ENCODE measurements around the gene FTSJ3.
A peak's percentile ranks its signal among the peaks of the same experiment; 100 is the strongest.
"Not testable (repeated sequence)": the region's sequence is repeated elsewhere in the genome, so short reads cannot be mapped to it uniquely, and the experiment has no call there.

Gene FTSJ3, protein sequence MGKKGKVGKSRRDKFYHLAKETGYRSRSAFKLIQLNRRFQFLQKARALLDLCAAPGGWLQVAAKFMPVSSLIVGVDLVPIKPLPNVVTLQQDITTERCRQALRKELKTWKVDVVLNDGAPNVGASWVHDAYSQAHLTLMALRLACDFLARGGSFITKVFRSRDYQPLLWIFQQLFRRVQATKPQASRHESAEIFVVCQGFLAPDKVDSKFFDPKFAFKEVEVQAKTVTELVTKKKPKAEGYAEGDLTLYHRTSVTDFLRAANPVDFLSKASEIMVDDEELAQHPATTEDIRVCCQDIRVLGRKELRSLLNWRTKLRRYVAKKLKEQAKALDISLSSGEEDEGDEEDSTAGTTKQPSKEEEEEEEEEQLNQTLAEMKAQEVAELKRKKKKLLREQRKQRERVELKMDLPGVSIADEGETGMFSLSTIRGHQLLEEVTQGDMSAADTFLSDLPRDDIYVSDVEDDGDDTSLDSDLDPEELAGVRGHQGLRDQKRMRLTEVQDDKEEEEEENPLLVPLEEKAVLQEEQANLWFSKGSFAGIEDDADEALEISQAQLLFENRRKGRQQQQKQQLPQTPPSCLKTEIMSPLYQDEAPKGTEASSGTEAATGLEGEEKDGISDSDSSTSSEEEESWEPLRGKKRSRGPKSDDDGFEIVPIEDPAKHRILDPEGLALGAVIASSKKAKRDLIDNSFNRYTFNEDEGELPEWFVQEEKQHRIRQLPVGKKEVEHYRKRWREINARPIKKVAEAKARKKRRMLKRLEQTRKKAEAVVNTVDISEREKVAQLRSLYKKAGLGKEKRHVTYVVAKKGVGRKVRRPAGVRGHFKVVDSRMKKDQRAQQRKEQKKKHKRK
- total RNA-seq: 60.2 to 67.7 reads per million in 2 donors

DNA sequence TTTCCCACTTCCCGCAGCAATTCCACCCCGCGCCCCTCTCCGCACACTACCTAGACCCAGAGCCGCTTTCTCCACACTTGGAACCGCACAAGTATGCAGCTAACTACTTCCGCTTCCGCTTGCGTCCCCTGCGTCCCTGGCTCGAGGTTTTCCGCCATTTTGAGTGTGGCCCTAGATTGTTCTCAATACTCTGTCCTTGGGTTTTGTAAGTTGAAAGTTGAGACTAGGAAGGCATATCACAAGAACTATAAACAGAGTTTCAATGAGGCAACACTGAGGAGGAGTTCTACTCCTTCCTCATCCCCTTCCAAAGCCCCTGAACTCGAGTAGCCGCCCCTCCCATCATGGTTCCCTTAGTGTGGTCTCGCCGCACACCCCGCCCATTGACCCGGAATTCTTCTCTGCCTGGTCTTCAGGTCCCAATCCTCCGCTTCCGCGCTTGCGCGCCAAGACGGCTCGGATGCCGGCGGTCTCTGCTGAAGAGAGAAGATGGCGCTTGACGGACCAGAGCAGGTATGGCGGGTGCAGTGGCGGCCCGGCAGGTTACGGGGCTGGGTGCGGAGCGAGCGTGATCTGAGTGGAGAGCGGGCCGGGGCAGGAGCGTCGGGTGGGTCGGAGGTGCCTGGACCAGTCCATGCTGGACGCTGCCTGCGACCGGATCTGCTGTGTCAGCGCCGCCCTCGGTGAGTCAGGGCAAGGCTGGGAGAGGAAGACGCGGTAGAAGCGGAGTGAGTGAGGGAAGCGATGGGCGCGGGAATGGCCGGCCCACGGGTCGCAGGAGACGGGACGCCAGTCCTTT, at the start of gene FTSJ3, which contains the start of gene PSMC5:
Gene FTSJ3, minus strand, starts transcription at position 662 of the 799 bp plus-strand sequence. CDS start 761 bp downstream, outside the sequence.
Gene PSMC5, plus strand, starts transcription at position 430 of the 799 bp plus-strand sequence. Its CDS starts 60 bp downstream, at position 490.
- DNase-seq: peak; percentile 82 to 97 (median 95)

DNA sequence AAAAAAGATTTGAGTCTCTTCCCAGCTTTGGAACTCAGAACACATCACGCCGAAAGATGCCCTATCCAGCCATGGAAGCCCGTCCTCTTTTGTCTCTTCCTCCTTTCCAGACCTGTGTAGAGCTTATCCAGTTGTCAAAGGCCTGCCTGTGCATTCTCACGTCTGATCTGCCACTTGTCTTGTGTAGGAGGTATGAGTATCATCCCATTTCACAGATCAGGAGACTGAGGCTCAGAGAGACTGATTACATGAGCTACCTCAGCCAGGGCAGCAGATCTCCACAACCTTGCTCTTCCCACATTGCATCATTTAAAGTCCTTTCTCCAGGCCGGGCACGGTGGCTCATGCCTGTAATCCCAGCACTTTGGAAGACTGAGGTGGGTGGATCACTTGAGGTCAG, 47.2 kb upstream of the FTSJ3 start:
- not testable (repeated sequence) for DNase-seq

DNA sequence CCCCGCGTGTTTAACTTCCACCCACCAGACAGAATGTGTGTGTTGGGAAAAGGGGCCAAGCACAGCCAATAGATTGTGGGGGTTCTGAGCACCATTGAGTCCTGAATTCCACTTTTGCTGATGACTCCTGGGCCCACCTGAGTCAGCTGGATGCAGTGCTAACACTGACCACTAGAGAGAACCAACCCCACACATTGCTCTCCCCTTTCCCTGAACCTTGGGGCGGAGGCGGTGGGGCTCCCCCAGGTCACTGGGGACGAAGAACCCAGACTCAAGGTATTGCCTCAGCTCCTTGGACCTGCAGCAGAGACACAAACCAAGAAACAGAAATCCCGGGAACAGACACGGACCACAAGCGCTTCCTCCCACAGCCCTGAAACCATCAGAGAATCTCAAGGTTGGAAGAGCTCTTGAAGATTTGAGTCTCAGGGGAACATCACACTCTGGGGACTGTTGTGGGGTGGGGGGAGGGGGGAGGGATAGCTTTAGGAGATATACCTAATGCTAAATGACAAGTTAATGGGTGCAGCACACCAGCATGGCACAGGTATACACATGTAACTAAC, 46.7 kb upstream of the FTSJ3 start:
- DNase-seq: not testable (repeated sequence)

DNA sequence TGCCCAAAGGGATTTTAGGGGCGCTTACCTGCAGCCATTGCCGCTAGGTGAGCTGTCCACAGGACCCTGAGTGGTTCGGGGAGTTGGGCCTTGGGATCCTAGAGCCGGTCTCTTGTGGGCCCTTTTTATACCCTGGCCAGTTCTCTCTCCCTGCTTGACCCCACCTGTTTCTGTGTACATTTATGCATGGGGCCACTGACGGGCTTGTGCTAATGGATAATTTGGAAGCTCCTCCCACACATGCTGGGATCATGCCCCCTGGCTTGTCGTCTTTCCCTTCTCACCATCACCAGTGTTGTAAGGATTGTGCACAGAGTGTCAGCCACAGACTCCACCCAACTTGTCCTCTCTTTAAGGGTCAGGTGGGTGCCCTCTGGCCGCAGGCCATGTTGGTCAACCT, 46.1 kb upstream of the FTSJ3 start, which contains the start of gene CSH2:
Gene CSH2, minus strand, starts transcription at position 101 of the 400 bp plus-strand sequence. Its CDS starts 63 bp downstream, at position 38.
- DNase-seq: not testable (repeated sequence)

- not testable (repeated sequence) for DNase-seq
Observed at GRCh38 chr17:63871646-63872365, 44.3 kb upstream of the FTSJ3 start.

- DNase-seq: not testable (repeated sequence)
Observed at GRCh38 chr17:63870292-63870665, 42.8 kb upstream of the FTSJ3 start.

GRCh38 chr17:63869491-63870291, 42.2 kb upstream of the FTSJ3 start:
- DNase-seq: not testable (repeated sequence)

- not testable (repeated sequence) for DNase-seq
Observed at GRCh38 chr17:63866625-63867024, 39.2 kb upstream of the FTSJ3 start.

GRCh38 chr17:63859257-63859656, 31.8 kb upstream of the FTSJ3 start:
- no peak for DNase-seq

DNA sequence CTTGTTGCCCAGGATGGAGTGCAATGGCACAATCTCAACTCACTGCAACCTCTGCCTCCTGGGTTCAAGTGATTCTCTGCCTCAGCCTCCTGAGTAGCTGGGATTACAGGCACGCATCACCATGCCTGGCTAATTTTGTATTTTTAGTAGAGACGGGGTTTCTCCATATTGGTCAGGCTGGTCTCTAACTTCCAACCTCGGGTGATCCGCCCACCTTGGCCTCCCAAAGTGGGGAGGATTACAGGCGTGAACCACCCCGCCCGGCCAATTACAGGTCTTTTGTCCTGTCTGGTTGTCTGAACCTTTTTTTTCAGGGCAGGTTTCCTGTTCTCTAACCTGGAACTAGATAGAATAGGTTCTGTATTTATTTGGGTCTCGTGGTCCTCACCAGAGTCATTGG, 29.0 kb upstream of the FTSJ3 start:
- DNase-seq: not testable (repeated sequence)

DNA sequence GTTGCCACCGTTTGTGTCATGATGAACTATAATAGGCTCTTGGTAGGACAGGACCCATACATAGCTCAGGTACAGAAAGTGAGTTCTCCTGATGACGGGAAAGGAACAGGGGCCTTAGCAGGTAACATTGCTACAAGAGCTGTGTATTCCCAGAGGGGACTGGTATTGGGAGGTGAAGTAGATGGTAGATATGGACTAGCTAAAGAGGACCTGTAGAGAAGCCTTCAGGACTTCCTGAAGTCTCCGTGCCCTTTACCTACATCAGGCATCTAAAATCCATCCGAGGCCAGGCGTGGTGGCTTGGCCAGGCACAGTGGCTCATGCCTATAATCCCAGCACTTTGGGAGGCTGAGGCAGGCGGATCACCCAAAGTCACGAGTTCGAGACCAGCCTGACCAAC, 27.7 kb upstream of the FTSJ3 start:
- DNase-seq: no peak

DNA sequence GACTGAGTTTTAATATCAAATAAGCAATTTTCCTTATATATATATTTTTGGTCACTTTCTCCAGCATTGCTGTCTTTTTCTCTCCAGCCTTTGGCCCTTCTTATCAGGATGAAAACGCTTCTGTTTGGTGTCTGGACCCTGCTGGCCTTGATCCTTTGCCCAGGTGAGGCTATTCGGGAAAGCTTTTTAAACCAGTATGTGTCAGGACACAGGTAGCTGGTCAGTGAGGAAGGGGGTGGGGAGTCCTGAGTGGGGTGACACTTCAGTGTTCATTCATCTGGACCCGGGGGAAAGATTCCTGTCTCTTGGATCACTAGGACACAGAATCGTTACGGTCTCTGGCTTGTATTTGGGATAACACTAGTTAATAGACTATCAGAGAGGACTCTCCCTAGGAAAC, 27.2 kb upstream of the FTSJ3 start:
- DNase-seq: no peak

DNA sequence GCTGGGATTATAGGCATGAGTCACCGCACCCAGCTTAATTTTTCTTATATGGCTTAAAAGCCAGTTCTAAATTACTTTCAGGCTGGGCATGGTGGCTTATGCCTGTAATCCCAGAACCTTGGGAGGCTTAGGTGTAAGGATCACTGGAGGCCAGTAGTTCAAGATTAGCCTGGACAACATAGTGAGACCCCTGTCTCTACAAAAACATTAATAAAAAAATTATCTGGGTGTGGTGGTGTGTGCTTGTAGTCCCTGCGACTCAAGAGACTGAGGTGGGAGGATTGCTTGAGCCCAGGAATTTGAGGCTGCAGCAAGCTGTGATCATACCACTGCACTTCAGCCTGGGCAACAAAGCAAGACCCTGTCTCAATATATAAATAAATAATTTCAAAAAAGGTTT, 25.8 kb upstream of the FTSJ3 start:
- no peak for DNase-seq

DNA sequence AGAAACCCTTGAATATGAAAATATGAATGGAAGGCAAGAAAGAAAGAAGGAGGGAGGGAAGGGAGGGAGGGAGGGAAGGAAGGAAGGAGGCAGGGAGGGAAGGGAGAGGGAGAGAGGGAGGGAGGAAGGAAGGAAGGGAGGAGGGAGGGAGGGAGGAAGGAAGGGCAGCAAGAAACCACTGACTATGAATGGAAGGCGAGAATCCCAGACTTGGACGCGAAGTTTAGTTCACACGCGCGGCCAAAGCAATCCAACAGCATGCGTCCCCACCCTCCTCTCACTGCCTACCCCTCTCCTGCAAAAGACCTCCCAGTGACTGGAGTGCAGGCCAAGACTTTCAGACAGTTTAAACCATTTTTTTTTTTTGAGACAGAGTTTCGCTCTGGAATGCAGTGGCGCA, 22.9 kb upstream of the FTSJ3 start:
- no peak for DNase-seq

GRCh38 chr17:63848834-63849689, 21.6 kb upstream of the FTSJ3 start:
- peak; percentile 87 to 97 (median 90) for DNase-seq

DNA sequence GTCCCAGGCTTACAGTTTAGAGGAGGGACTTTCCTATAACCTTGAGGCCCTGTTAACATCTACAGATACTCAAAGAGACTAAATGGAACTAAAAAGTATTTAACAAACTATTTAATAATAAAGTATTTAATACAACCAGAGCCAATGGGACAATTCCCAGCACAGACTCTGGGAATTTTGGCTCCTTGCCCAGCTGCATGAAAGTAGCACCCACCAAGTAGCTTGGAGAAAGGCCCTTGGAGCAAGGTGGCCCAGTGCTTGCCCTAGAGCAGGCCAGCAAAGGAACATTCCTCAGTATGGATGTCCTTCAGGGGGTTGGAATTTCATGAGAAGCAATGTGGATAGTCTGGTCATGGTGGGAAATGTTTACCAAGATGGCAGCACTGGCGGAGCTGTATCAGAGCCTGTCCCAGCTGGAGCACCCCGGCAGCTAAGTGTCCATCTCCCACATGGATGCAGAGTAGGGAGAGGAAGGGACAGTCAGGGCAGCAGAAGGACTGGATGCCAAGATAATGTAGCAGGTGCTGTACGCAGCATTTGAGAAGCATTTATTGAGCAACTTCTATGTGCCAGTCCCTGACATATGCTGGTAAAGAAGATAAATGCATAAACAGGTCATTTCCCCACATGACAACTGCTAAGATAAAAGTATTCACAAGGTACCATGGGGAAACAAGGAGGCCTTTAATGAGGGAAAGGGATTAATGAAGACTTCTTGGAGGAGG, 20.2 kb upstream of the FTSJ3 start:
- no peak for DNase-seq

- no peak for DNase-seq
Observed at GRCh38 chr17:63845509-63845908, 18.0 kb upstream of the FTSJ3 start.

GRCh38 chr17:63843910-63844677, 16.6 kb upstream of the FTSJ3 start:
- peak in 1 of 5 experiments; percentile 24 for DNase-seq
